GM18909 (cell line): ENCODE results near the gene DCST1.

ENCODE experiments used
- ATAC-seq: cut with Tn5 transposase; IDR thresholded peaks from one replicate; pipeline ENCODE4 v1.9.1; 2021; ENCODE audit warnings: mild to moderate bottlenecking; ENCODE audit not compliant: unreplicated experiment, poor library complexity

The DCST1 gene

GRCh38 chr1:155050560-155051341 is 17.1 kb downstream of the DCST1 start, which contains the start of gene ADAM15:
TSS of gene ADAM15 (plus strand) at chr1:155051316. CDS start at chr1:155051387, 71 bp downstream.
- peak; percentile 59 for ATAC-seq

GRCh38 chr1:155051342-155051776 is 17.7 kb downstream of the DCST1 start:
- peak; percentile 13 for ATAC-seq

DNA sequence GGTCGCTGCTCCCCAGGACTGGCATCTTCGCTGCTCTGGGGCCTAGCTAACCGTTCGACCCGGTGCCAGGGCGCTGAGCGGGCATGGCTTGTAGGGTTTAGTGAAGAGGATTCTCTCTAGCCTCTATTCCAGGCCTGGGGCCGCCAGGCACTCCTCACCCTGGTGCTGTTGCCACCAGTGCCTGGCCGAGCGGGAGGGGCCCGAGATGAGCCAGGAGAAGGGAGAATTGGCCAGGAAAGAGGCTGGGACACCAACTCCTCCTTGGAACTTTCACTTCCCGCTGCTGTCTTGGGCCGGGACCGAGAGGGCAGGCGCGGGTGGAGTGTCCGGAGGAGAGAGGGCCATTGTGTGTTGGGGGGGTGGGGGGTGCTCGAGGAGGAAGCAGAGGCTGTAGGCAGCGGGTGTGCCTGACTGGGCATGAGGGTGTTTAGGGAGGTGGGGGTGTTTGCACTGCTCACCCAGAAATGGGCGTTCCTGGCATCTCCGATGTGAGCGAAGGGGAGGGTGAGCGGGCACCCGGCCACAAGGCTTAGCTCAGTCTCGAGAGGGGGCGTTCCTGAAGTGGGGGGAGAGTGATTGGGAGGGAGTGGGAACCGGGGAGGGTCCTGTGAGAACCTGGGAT is 18.3 kb downstream of the DCST1 start:
- ATAC-seq = no peak

GRCh38 chr1:155052439-155053395 is 19.1 kb downstream of the DCST1 start:
- ATAC-seq = no peak

GRCh38 chr1:155053531-155054105 is 20.0 kb downstream of the DCST1 start:
- no peak for ATAC-seq

- no peak for ATAC-seq
Measured at GRCh38 chr1:155057104-155057503, 23.5 kb downstream of the DCST1 start.

GRCh38 chr1:155057788-155058211 is 24.2 kb downstream of the DCST1 start:
- ATAC-seq = no peak

DNA sequence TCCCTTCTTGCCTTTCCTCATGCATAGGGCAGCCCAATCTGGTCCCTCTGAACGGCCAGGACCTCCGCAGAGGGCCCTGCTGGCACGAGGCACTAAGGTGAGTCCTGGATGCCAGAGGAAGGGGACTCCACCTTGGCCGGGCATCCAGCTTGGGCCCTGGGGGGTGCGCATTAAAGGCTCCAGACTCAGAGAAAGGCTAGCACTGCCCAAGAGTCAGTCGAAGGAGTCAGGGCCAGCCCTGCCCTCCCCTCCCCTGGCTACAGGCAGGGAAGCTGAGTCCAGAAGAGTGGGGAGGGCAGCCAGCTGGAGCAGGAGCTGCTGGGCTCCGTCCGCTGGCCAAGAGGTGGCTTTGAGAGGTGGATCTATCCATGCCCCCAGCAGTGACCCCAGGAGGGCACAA is 27.1 kb downstream of the DCST1 start:
- no peak for ATAC-seq

GRCh38 chr1:155061381-155062150 is 27.9 kb downstream of the DCST1 start:
- peak; percentile 44 for ATAC-seq

DNA sequence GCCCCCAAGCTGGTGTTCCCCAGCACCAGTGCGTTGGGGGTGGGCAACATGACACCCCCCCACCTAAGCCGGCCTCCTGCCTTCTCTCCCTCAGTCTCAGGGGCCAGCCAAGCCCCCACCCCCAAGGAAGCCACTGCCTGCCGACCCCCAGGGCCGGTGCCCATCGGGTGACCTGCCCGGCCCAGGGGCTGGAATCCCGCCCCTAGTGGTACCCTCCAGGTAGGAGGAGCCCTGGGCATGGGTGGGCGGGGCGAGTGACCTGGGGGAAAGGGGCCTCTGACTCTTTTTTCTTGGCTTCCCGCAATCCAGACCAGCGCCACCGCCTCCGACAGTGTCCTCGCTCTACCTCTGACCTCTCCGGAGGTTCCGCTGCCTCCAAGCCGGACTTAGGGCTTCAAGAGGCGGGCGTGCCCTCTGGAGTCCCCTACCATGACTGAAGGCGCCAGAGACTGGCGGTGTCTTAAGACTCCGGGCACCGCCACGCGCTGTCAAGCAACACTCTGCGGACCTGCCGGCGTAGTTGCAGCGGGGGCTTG is 28.6 kb downstream of the DCST1 start:
- ATAC-seq = no peak

DNA sequence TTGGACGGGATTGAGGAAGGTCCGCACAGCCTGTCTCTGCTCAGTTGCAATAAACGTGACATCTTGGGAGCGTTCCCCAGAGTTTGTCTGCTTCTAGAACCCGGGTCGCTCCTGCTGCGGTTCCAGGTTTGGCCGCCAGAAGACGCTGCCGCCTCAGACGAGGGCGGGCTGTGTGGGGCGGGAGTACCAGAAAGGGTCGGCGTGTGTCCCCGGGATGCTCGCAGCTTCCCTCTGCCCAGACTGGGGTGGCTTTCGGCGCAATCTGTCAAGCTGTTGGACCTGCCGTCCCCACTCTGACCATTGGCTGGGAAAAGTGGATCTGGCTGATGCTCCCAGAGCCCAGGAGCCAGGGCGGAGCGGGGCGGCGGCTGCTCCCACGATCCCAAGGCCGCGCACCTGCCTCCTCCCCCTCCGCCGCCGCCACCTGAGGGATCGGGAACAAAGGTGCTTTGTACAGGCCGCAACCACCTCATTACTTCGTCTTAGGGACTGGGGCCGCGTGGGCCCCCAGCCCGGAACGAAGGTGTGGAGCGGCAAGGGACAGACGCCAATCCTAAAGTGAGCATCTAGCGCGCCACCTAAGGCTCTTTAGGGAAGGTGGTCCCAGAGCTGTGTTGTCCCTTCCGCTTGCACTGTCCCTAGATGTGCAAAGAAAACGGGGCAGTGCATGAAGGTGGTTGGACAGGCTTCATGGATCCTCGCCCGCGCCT is 29.2 kb downstream of the DCST1 start:
- ATAC-seq = no peak

DNA sequence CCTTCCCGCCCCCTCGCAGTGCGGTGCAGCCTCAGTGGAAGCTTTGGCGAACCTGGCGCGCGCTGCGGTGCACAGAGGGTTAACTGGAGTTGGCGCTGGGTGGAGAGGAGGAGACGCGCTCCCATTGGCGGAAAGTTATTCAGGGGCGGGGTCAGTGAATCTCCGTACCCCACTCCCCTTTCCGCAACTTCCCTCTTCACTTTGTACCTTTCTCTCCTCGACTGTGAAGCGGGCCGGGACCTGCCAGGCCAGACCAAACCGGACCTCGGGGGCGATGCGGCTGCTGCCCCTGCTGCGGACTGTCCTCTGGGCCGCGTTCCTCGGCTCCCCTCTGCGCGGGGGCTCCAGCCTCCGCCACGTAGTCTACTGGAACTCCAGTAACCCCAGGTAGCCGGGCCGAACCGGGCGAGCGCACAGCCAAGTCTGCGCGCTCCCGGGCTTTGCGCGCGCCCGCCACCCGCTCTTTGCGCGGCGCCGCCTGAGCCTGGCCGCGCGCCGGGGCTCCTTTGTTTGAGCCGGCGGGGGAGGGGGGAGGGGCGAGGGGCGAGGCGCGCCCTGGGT is 30.0 kb downstream of the DCST1 start, which contains the start of gene EFNA4:
Gene EFNA4, plus strand, starts transcription at position 191 of the 561 bp plus-strand sequence. Its CDS starts 84 bp downstream, at position 275.
- ATAC-seq = peak; percentile 74

GRCh38 chr1:155064111-155064831 is 30.6 kb downstream of the DCST1 start:
- peak; percentile 1 for ATAC-seq

DNA sequence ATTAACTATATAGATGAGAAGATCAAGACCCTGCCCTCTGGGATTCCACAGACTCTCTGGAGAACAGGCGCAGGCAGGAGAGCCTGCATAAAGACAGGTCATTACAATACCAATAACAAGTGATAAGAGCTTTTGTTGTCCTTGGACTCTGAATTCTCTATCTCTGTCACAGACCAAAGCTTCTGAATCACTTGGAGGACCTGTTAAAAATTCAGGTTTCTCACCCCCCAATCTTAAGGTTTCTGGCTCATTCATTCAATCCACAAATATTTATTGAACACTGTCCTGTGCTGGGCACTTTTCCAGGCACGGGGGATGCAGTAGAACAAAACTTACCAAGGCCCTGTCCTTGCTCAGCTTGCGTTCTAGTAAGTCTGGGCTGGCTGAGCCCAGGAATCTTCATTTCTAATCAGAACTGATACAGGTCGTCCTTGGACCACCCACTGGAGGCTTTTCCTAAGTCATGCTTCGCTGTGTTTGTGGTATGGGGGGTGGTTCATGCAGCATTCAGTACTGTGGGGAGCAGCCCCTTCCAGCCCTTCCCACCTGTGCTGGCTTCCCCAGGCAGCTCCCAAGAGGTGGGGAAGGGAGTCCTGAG is 31.3 kb downstream of the DCST1 start:
- ATAC-seq = no peak

DNA sequence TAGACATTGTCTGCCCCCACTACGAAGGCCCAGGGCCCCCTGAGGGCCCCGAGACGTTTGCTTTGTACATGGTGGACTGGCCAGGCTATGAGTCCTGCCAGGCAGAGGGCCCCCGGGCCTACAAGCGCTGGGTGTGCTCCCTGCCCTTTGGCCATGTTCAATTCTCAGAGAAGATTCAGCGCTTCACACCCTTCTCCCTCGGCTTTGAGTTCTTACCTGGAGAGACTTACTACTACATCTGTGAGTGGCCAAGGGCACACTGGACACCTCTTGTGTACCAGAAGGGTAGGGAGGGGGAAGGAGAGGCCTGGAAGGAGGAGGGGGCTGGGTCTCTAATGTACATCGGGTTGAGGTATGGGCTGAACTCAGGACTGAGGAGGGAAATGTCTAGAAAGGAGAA is 33.2 kb downstream of the DCST1 start:
- ATAC-seq = no peak

DNA sequence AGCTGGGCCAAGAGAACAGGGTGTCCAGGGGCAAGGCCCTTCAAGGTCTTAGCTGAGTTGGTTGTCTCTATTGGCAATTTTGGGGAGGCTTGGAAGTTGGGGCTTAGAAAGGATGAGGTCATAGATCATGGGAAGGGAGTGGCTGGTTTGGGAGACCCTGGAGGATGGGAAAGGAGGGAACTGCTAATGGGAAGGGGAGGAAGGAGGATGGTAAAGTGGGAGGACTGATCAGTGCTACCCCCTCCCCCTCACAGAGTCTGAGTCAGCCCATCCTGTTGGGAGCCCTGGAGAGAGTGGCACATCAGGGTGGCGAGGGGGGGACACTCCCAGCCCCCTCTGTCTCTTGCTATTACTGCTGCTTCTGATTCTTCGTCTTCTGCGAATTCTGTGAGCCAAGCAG is 35.0 kb downstream of the DCST1 start:
- ATAC-seq = no peak

DNA sequence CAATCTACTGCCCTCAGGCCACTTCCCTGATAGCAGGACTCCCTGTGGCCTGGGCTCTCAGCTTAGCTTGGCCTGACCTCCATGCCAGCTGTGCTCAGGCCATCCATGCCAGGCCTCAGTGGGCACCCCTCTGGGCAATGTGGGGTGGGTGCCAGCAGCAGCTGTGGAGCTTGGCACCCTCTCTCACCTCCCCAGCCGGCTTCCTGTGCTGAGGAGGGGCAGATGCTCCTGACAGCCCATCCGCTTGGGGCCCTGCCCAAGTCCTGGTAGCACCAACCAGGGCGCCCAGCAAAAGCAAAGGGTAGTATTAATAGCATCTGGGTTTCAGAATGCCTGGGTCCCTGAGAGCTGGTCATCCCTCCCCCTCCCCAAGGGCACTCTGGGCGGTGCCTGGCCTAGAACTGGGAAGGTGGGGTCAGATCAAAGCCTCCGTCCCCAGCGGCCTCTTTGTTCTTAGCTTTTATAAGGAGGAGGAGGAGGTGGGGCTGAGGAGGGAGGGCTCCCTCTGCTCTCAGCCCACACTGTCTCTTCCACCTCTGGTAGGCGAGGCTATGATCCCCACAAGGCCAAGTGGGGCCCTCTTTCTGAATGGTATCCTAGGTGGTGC is 36.0 kb downstream of the DCST1 start:
- ATAC-seq = no peak
